Panc1 (cell line): ENCODE measurements around the gene DHRS13. TPM values are rescaled to one million over a fixed set of nuclear protein-coding genes. Genes with fewer than 3 reads are reported as not detected.

Source experiments
- ATAC-seq: fragments of 200-7000 bp; cut with Tn5 transposase; 2 replicates; pipeline ENCODE4 v1.9.1; 2020; ENCODE audit warnings: mild to moderate bottlenecking, moderate library complexity
- BruUV-seq: library from RNA; stranded (reverse); fragments of 400-500 nt; replicated peaks from 2 replicates; lab custom pipeline; 2021; lab: Mats Ljungman, UMichigan
- CTCF ChIA-PET: fragments of 300-600 bp; sonication (Branson Sonifier 250); formaldehyde crosslinking; loops from one replicate; lab custom pipeline; 2022; ENCODE audit warnings: antibody characterized with exemption; lab: Charles Lee
- POLR2A ChIA-PET: fragments of 300-600 bp; sonication (Branson Sonifier 250); formaldehyde crosslinking; loops from one replicate; lab custom pipeline; 2022; ENCODE audit warnings: antibody characterized with exemption; lab: Charles Lee
- DNase-seq: peaks from one replicate; pipeline ENCODE4 v3.0.0-alpha.2; 2010; ENCODE audit warnings: low read depth, low spot score
- H3K27ac ChIP-seq: 2 replicates; pipeline ENCODE4 v1.5.1; 2011; ENCODE audit warnings: mild to moderate bottlenecking, low read length, inconsistent platforms
- H3K27me3 ChIP-seq: fragments of 200-500 bp; sonication (Bioruptor generic); 2 replicates; pipeline ENCODE4 v1.6.0; 2014; ENCODE audit warnings: low read length, inconsistent platforms; ENCODE audit not compliant: control insufficient read depth, insufficient read depth
- H3K36me3 ChIP-seq: fragments of 200-500 bp; sonication (Bioruptor generic); 2 replicates; pipeline ENCODE4 v1.5.1; 2014; ENCODE audit warnings: inconsistent platforms, mild to moderate bottlenecking, low read length, moderate library complexity; ENCODE audit not compliant: control insufficient read depth, insufficient read depth
- H3K4me1 ChIP-seq: 2 replicates; pipeline ENCODE4 v1.5.1; 2011; ENCODE audit warnings: inconsistent platforms, mild to moderate bottlenecking, low read length, moderate library complexity; ENCODE audit not compliant: control insufficient read depth, insufficient read depth
- H3K4me3 ChIP-seq, 2 experiments: 2 replicates each; pipeline ENCODE4 v1.5.1; 2011 to 2012; ENCODE audit warnings: low read depth in 2 of 2, low read length in 2 of 2, mild to moderate bottlenecking in 2 of 2, inconsistent platforms in 1 of 2, moderate library complexity in 1 of 2
- H3K9me3 ChIP-seq: fragments of 200-500 bp; sonication (Bioruptor generic); 2 replicates; pipeline ENCODE4 v1.5.1; 2014; ENCODE audit warnings: low read depth, mild to moderate bottlenecking, inconsistent platforms, low read length, moderate library complexity; ENCODE audit not compliant: control insufficient read depth, insufficient read depth
- POLR2AphosphoS5 ChIP-seq: IDR thresholded peaks from 2 replicates; pipeline ENCODE4 v1.6.1; 2012; ENCODE audit warnings: mild to moderate bottlenecking, low read depth, low read length, moderate library complexity
- REST ChIP-seq, 2 experiments: IDR thresholded peaks; 2 replicates each; pipeline ENCODE4 v1.6.1; 2011 to 2012; ENCODE audit warnings: low read depth in 2 of 2, control low read depth in 1 of 2, low read length in 1 of 2, mild to moderate bottlenecking in 1 of 2, moderate library complexity in 1 of 2; ENCODE audit not compliant: insufficient read depth in 1 of 2
- SIN3A ChIP-seq: IDR thresholded peaks from 2 replicates; pipeline ENCODE4 v1.6.1; 2012; ENCODE audit warnings: low read depth, mild to moderate bottlenecking, low read length, moderate library complexity, borderline replicate concordance; ENCODE audit not compliant: insufficient read depth
- TCF7L2 ChIP-seq: IDR thresholded peaks from 2 replicates; pipeline ENCODE4 v1.6.1; 2011; ENCODE audit warnings: mild to moderate bottlenecking, low read depth, low read length, inconsistent platforms
- in situ Hi-C: cut with HindIII; loops from 2 replicates; pipeline ENCODE4 v1.10.0; 2016; ENCODE audit warnings: low sequenced_read_pairs, low pct_unique_long_range_greater_than_20kb
- intact Hi-C: fragments of 100-400 bp; cut with micrococcal nuclease; formaldehyde crosslinking; loops from one replicate; pipeline ENCODE4 v1.10.0; 2022; ENCODE audit not compliant: unreplicated experiment
- total RNA-seq: library from RNA; stranded (reverse); gene quantifications from one replicate; pipeline ENCODE4 v1.2.1, GENCODE V29; 2021; ENCODE audit not compliant: unreplicated experiment
- TF ChIP-seq, protein P1 (sequence below): fragments of 450-650 bp; IDR thresholded peaks from 2 replicates; pipeline ENCODE4 v1.5.1; 2017; ENCODE audit warnings: mild to moderate bottlenecking

The DHRS13 gene
- total RNA-seq, 1 experiment from 2014 or later: 5.2 TPM

GRCh38 chr17:28917029-28917428 is 14.2 kb upstream of the DHRS13 start:
- ChIA-PET POLR2A (no interaction called here), CTCF (interaction anchor here (1.0 kb wide), 1 partner anchor 44 kb away, joined by 4 read pairs; no protein-coding TSS in a partner anchor)
- no peaks in the 10 kb centered on the region for H3K4me1 ChIP-seq
- no peak for TF ChIP-seq REST (IDR thresholded peaks at IDR 0.05; ENCODE audit: insufficient read depth in 1 of 2, low read depth in 2 of 2, low read length in 1 of 2)
- TF ChIP-seq, protein P1, sequence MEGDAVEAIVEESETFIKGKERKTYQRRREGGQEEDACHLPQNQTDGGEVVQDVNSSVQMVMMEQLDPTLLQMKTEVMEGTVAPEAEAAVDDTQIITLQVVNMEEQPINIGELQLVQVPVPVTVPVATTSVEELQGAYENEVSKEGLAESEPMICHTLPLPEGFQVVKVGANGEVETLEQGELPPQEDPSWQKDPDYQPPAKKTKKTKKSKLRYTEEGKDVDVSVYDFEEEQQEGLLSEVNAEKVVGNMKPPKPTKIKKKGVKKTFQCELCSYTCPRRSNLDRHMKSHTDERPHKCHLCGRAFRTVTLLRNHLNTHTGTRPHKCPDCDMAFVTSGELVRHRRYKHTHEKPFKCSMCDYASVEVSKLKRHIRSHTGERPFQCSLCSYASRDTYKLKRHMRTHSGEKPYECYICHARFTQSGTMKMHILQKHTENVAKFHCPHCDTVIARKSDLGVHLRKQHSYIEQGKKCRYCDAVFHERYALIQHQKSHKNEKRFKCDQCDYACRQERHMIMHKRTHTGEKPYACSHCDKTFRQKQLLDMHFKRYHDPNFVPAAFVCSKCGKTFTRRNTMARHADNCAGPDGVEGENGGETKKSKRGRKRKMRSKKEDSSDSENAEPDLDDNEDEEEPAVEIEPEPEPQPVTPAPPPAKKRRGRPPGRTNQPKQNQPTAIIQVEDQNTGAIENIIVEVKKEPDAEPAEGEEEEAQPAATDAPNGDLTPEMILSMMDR: no peak
- TF ChIP-seq SIN3A: no peak
- TF ChIP-seq POLR2AphosphoS5: no peak
- TF ChIP-seq TCF7L2: no peak
- intact Hi-C loops (no loop called here), in situ Hi-C loops (no loop called here)
- H3K27me3 ChIP-seq: no peaks in the 10 kb centered on the region
- no TSS peak for BruUV-seq
- peaks cover 44% of the 10 kb centered on the region for H3K36me3 ChIP-seq
- no peaks in the 10 kb centered on the region for H3K9me3 ChIP-seq
- no peak for ATAC-seq
- no peak overlapping the region for H3K4me3 ChIP-seq
- DNase-seq: no peak
- H3K27ac ChIP-seq: no peak overlapping the region

- intact Hi-C loops (no loop called here), in situ Hi-C loops (no loop called here)
- DNase-seq (no peak), ATAC-seq (peak; percentile 85)
- H3K27me3 ChIP-seq: no peaks in the 10 kb centered on the region
- H3K9me3 ChIP-seq: no peaks in the 10 kb centered on the region
- TF ChIP-seq SIN3A: no peak
- no peak for TF ChIP-seq TCF7L2
- no peak for TF ChIP-seq REST (IDR thresholded peaks at IDR 0.05; ENCODE audit: insufficient read depth in 1 of 2, low read depth in 2 of 2, low read length in 1 of 2)
- TF ChIP-seq, protein P1: peak; percentile 83
- TF ChIP-seq POLR2AphosphoS5: no peak
- ChIA-PET CTCF (interaction anchor here (0.6 to 1.0 kb wide), 2 partner anchors 44 to 141 kb away, joined by 4 read pairs; no protein-coding TSS in a partner anchor), POLR2A (no interaction called here)
- H3K4me3 ChIP-seq: no peak overlapping the region
- peaks cover 47% of the 10 kb centered on the region for H3K36me3 ChIP-seq
- no peaks in the 10 kb centered on the region for H3K4me1 ChIP-seq
- BruUV-seq: TSS peak; percentile 25
- H3K27ac ChIP-seq: no peak overlapping the region
These were observed 13.5 kb upstream of the DHRS13 start for GRCh38 chr17:28916302-28916934.
